Retinal pigment epithelial cell (primary cell): Measurements from ENCODE around the gene TET2.

Experiments used
- DNase-seq: peaks from one replicate; pipeline ENCODE4 v3.0.0-alpha.2; 2010; ENCODE audit warnings: low read depth
- H3K4me3 ChIP-seq: 2 replicates; pipeline ENCODE4 v1.5.1; 2011; ENCODE audit warnings: mild to moderate bottlenecking, low read length, control low read depth, moderate library complexity
- TF ChIP-seq, protein P1 (sequence below): conservative IDR thresholded peaks from 2 replicates; pipeline ENCODE4 v1.5.1; 2011; ENCODE audit warnings: low read depth, low read length, control low read depth, inconsistent platforms

Gene TET2

DNA sequence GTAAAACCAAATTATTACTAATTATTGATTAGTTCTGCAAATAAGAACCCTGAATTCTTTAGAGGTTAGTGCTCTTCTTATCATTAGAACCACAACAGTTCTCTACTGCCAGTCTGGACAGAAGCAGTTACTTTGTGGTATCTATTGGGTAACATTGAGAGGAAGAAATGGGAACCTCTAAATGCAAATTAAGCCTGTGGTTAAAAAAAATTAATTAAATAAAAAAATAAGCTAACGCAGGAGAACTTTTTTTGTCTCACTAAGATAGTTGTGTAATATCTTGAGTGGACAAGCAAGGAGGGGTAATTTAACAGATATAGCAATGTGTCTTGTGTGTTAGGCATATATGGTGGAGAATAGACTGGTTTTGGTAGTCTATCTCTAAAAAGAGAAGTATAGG, 32.9 kb upstream of the TET2 start:
- no peak for DNase-seq
- TF ChIP-seq, protein P1, sequence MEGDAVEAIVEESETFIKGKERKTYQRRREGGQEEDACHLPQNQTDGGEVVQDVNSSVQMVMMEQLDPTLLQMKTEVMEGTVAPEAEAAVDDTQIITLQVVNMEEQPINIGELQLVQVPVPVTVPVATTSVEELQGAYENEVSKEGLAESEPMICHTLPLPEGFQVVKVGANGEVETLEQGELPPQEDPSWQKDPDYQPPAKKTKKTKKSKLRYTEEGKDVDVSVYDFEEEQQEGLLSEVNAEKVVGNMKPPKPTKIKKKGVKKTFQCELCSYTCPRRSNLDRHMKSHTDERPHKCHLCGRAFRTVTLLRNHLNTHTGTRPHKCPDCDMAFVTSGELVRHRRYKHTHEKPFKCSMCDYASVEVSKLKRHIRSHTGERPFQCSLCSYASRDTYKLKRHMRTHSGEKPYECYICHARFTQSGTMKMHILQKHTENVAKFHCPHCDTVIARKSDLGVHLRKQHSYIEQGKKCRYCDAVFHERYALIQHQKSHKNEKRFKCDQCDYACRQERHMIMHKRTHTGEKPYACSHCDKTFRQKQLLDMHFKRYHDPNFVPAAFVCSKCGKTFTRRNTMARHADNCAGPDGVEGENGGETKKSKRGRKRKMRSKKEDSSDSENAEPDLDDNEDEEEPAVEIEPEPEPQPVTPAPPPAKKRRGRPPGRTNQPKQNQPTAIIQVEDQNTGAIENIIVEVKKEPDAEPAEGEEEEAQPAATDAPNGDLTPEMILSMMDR = no peak
- H3K4me3 ChIP-seq = no peak overlapping the region

- TF ChIP-seq, protein P1 = no peak
- DNase-seq = no peak
- H3K4me3 ChIP-seq = no peak overlapping the region
Observed at GRCh38 chr4:105116616-105117319, 29.9 kb upstream of the TET2 start.

- DNase-seq = no peak
- TF ChIP-seq, protein P1 = no peak
- no peak overlapping the region for H3K4me3 ChIP-seq
Observed at GRCh38 chr4:105119356-105119755, 27.3 kb upstream of the TET2 start.

DNA sequence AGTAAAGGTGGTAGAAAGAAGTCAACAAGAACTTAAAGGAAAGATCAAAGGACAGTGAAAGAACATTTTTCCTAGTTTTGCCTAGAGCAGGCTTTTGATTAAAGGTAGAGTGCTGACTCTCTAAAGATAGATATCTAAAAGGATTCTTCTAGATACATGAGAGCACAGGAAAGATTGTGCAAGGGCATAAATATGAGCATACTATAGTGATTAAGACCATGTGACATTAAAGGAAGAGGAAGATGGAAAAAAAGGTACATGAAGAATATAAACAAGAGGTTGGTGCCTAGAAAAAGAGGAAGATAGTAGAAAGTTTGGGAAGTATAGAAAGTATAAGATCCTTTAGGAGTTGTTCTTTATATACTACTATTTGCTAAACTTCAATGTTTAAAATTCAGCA, 26.1 kb upstream of the TET2 start:
- no peak overlapping the region for H3K4me3 ChIP-seq
- TF ChIP-seq, protein P1 = no peak

DNA sequence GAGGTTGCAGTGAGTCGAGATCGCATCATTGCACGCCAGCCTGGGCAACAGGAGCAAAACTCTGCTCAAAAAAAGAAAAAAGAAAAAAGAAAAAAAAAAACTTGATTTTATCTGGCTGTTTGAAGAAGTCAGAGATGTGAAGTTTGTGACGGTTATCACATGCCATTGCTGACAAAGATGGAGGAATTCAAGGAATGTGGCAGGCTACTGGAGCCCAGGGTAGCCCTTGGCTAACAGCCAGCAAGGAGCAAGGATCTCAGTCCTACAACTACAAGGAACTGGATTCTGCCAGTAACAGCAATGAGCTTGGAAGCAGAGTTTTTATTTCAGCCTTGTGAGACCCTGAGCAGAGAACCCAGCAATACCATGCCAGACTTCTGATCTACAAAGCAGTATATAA, 24.3 kb upstream of the TET2 start:
- peak; percentile 82 for DNase-seq
- TF ChIP-seq, protein P1 = no peak
- no peak overlapping the region for H3K4me3 ChIP-seq

More for the DNA sequence above, 26.1 kb upstream of the TET2 start:
- no peak for DNase-seq

- TF ChIP-seq, protein P1 = no peak
- no peak for DNase-seq
- no peak overlapping the region for H3K4me3 ChIP-seq
Observed at GRCh38 chr4:105126311-105127169, 20.1 kb upstream of the TET2 start.

- no peak for DNase-seq
- H3K4me3 ChIP-seq = no peak overlapping the region
Observed at GRCh38 chr4:105127170-105127445, 19.6 kb upstream of the TET2 start.

More at GRCh38 chr4:105127170-105127445, 19.6 kb upstream of the TET2 start:
- TF ChIP-seq, protein P1 = no peak
